Measurements from ENCODE around the gene ORAI3.

The ORAI3 gene

GRCh38 chr16:30957456-30958174, 8.7 kb downstream of the ORAI3 start, which contains the start of gene SETD1A (continued):
- TF ChIP-seq ZBTB11 (tag by site-specific recombination; conservative IDR thresholded peaks at IDR 0.05; ENCODE audit: low read depth) (peak; percentile 97), ZBTB7A (tag by site-specific recombination; IDR thresholded peaks at IDR 0.05; ENCODE audit: low read depth) (peak; percentile 99), ZNF324 (tag by site-specific recombination; IDR thresholded peaks at IDR 0.05) (peak; percentile 99), ATF2 (tag by site-specific recombination; IDR thresholded peaks at IDR 0.05; ENCODE audit: low read depth) (0 out of 2 replicates have a peak, but pooled peaks have one; percentile 21), SP2 (tag by site-specific recombination; IDR thresholded peaks at IDR 0.05) (peak; percentile 91), ZNF391 (tag by site-specific recombination; IDR thresholded peaks at IDR 0.05; ENCODE audit: borderline replicate concordance, low read depth) (peak; percentile 98), ZBTB44 (tag by site-specific recombination; IDR thresholded peaks at IDR 0.05) (no peak; the same call in 1 of the 2 replicates), ZNF530 (tag by site-specific recombination; IDR thresholded peaks at IDR 0.05; ENCODE audit: low read depth) (no peak), KLF8 (tag by site-specific recombination; IDR thresholded peaks at IDR 0.05) (peak; percentile 100), ZNF398 (tag by site-specific recombination; IDR thresholded peaks at IDR 0.05) (peak; percentile 77; the same call in 1 of the 2 replicates), YY2 (tag by site-specific recombination; IDR thresholded peaks at IDR 0.05) (peak; percentile 93), ZNF239 (tag by site-specific recombination; IDR thresholded peaks at IDR 0.05) (0 out of 2 replicates have a peak, but pooled peaks have one; percentile 3), ZNF423 (tag by site-specific recombination; IDR thresholded peaks at IDR 0.05) (no peak), ZNF148 (tag by site-specific recombination; IDR thresholded peaks at IDR 0.05; ENCODE audit: borderline replicate concordance) (peak; percentile 93), ZSCAN4 (tag by site-specific recombination; IDR thresholded peaks at IDR 0.05) (peak; percentile 60; the same call in 1 of the 2 replicates), HOXC10 (CRISPR knock-in tag; IDR thresholded peaks at IDR 0.05) (no peak), ZNF639 (tag by site-specific recombination; IDR thresholded peaks at IDR 0.05) (peak; percentile 99), ZNF157 (tag by site-specific recombination; IDR thresholded peaks at IDR 0.05) (no peak), SP7 (tag by site-specific recombination; IDR thresholded peaks at IDR 0.05) (peak; percentile 97), ZNF10 (tag by site-specific recombination; IDR thresholded peaks at IDR 0.05) (peak; percentile 59; the same call in 1 of the 2 replicates)
